WTC11 (cell line): Measurements from ENCODE around the gene TUG1. TPM values are rescaled to one million over a fixed set of nuclear protein-coding genes. Genes with fewer than 3 reads are reported as not detected.

Experiments used
- ATAC-seq: fragments of 200-7000 bp; cut with Tn5 transposase; 2 replicates; pipeline ENCODE4 v1.10.0; 2021; ENCODE audit warnings: mild to moderate bottlenecking, moderate library complexity
- CTCF ChIA-PET: fragments of 300-600 bp; sonication (Branson Sonifier 250); formaldehyde crosslinking; loops from one replicate; lab custom pipeline; 2021; ENCODE audit warnings: antibody characterized with exemption; lab: Charles Lee
- POLR2A ChIA-PET: fragments of 350-600 bp; sonication (Branson Sonifier 250); formaldehyde crosslinking; loops from one replicate; lab custom pipeline; 2021; ENCODE audit warnings: antibody characterized with exemption; lab: Charles Lee
- DNase-seq: peaks from one replicate; pipeline ENCODE4 v3.0.0; 2021; ENCODE audit warnings: low spot score
- H3K27ac Mint-ChIP-seq: 2 replicates; pipeline ENCODE4 v1.8.0; 2021; ENCODE audit warnings: mixed read lengths
- H3K27me3 Mint-ChIP-seq: 2 replicates; pipeline ENCODE4 v1.8.0; 2021; ENCODE audit warnings: low read depth, mild to moderate bottlenecking, moderate library complexity, mixed read lengths
- H3K36me3 Mint-ChIP-seq: 2 replicates; pipeline ENCODE4 v1.8.0; 2021; ENCODE audit warnings: mixed read lengths
- H3K4me1 Mint-ChIP-seq: 2 replicates; pipeline ENCODE4 v1.8.0; 2022; ENCODE audit warnings: mixed read lengths
- H3K4me3 Mint-ChIP-seq: 2 replicates; pipeline ENCODE4 v1.8.0; 2021; ENCODE audit warnings: mild to moderate bottlenecking, moderate library complexity, mixed read lengths
- H3K9me3 Mint-ChIP-seq: 2 replicates; pipeline ENCODE4 v1.8.0; 2021; ENCODE audit warnings: mixed read lengths
- AFF4 ChIP-seq: sonication (generic); formaldehyde crosslinking; IDR thresholded peaks from 2 replicates; pipeline ENCODE4 v1.8.1; 2023; ENCODE audit warnings: mild to moderate bottlenecking, missing genetic modification reagents, borderline replicate concordance
- AR ChIP-seq: fragments of 250-450 bp; sonication (Bioruptor Pico); IDR thresholded peaks from 2 replicates; pipeline ENCODE4 v1.9.0; 2021; ENCODE audit warnings: mild to moderate bottlenecking
- ATF6 ChIP-seq: sonication (generic); formaldehyde crosslinking; IDR thresholded peaks from 2 replicates; pipeline ENCODE4 v1.8.1; 2023; ENCODE audit warnings: mild to moderate bottlenecking, missing genetic modification reagents
- CDX4 ChIP-seq: fragments of 250-450 bp; sonication (Bioruptor Pico); IDR thresholded peaks from 2 replicates; pipeline ENCODE4 v1.9.0; 2021; ENCODE audit warnings: moderate library complexity, mild to moderate bottlenecking, inconsistent platforms, borderline replicate concordance
- E2F4 ChIP-seq: sonication (generic); formaldehyde crosslinking; IDR thresholded peaks from 2 replicates; pipeline ENCODE4 v1.8.1; 2022; ENCODE audit warnings: low read depth, mild to moderate bottlenecking, moderate library complexity, missing genetic modification reagents, borderline replicate concordance
- EMX1 ChIP-seq: fragments of 250-450 bp; sonication (Bioruptor Pico); IDR thresholded peaks from 2 replicates; pipeline ENCODE4 v1.8.0; 2021; ENCODE audit warnings: mild to moderate bottlenecking
- ETV6 ChIP-seq: sonication (generic); formaldehyde crosslinking; IDR thresholded peaks from 2 replicates; pipeline ENCODE4 v1.8.1; 2022; ENCODE audit warnings: mild to moderate bottlenecking, missing genetic modification reagents
- FOXK1 ChIP-seq: sonication (generic); formaldehyde crosslinking; IDR thresholded peaks from 2 replicates; pipeline ENCODE4 v1.8.0; 2022; ENCODE audit warnings: mild to moderate bottlenecking, moderate library complexity, missing genetic modification reagents
- GABPB1 ChIP-seq: sonication (generic); formaldehyde crosslinking; IDR thresholded peaks from 2 replicates; pipeline ENCODE4 v1.8.1; 2023; ENCODE audit warnings: mild to moderate bottlenecking, missing genetic modification reagents
- MXD4 ChIP-seq: fragments of 250-450 bp; sonication (Bioruptor Pico); IDR thresholded peaks from 2 replicates; pipeline ENCODE4 v1.8.0; 2021; ENCODE audit warnings: mild to moderate bottlenecking, moderate library complexity, borderline replicate concordance
- NR1H2 ChIP-seq: sonication (generic); formaldehyde crosslinking; IDR thresholded peaks from 2 replicates; pipeline ENCODE4 v1.9.0; 2021; ENCODE audit warnings: mild to moderate bottlenecking, moderate library complexity, missing genetic modification reagents
- OVOL2 ChIP-seq: fragments of 250-450 bp; sonication (Bioruptor Pico); IDR thresholded peaks from 2 replicates; pipeline ENCODE4 v1.9.0; 2021; ENCODE audit warnings: mild to moderate bottlenecking, borderline replicate concordance
- SOX15 ChIP-seq: fragments of 250-450 bp; sonication (Bioruptor Pico); IDR thresholded peaks from 2 replicates; pipeline ENCODE4 v1.9.0; 2021; ENCODE audit warnings: mild to moderate bottlenecking
- ZNF219 ChIP-seq: sonication (generic); formaldehyde crosslinking; IDR thresholded peaks from 2 replicates; pipeline ENCODE4 v1.8.0; 2023; ENCODE audit warnings: missing genetic modification reagents, mild to moderate bottlenecking, borderline replicate concordance
- ZNF512 ChIP-seq: sonication (generic); formaldehyde crosslinking; IDR thresholded peaks from 2 replicates; pipeline ENCODE4 v1.8.1; 2022; ENCODE audit warnings: missing genetic modification reagents, borderline replicate concordance
- total RNA-seq: library from RNA; stranded (reverse); gene quantifications from 3 replicates; pipeline ENCODE4 v1.2.3, GENCODE V29; 2021

The TUG1 gene
- total RNA-seq, 1 experiment from 2014 or later, result 105 TPM

- Mint-ChIP-seq H3K4me1 (0 out of 2 replicates have a peak, but pooled peaks cover 4% of the 10 kb centered on the region), H3K9me3 (no peaks in the 10 kb centered on the region), H3K27ac (no peak overlapping the region), H3K4me3 (no peak overlapping the region), H3K36me3 (peaks cover 52% of the 10 kb centered on the region), H3K27me3 (no peaks in the 10 kb centered on the region)
- TF ChIP-seq SOX15 (CRISPR knock-in tag), result no peak
- no peak for TF ChIP-seq MXD4 (CRISPR knock-in tag)
- DNase-seq (no peak), ATAC-seq (no peak)
- ChIA-PET POLR2A (no interaction called here), CTCF (no interaction called here)
Measured at GRCh38 chr22:30925667-30926066, 43.4 kb upstream of the TUG1 start.

- H3K9me3 Mint-ChIP-seq, result no peaks in the 10 kb centered on the region
- H3K27ac Mint-ChIP-seq, result no peak overlapping the region
- no peaks in the 10 kb centered on the region for H3K4me1 Mint-ChIP-seq
- CTCF ChIA-PET, result interaction anchor here (0.7 kb wide), 1 partner anchor 9 kb away, joined by 3 read pairs; no protein-coding TSS in a partner anchor
- POLR2A ChIA-PET, result interaction anchor here (0.6 kb wide), 1 partner anchor 12 kb away, joined by 5 read pairs; no protein-coding TSS in a partner anchor
- DNase-seq (no peak), ATAC-seq (no peak)
- H3K27me3 Mint-ChIP-seq, result no peaks in the 10 kb centered on the region
- no peak for TF ChIP-seq E2F4 (CRISPR knock-in tag)
- TF ChIP-seq ZNF512, result no peak
- TF ChIP-seq GABPB1, result no peak
- no peak for TF ChIP-seq CDX4 (CRISPR knock-in tag)
- no peak for TF ChIP-seq ZNF219 (CRISPR knock-in tag)
- no peak for TF ChIP-seq OVOL2
- no peak for TF ChIP-seq FOXK1 (CRISPR knock-in tag)
- TF ChIP-seq ETV6 (CRISPR knock-in tag), result no peak
- TF ChIP-seq EMX1 (CRISPR knock-in tag), result no peak
- H3K36me3 Mint-ChIP-seq, result peaks cover 62% of the 10 kb centered on the region
- no peak overlapping the region for H3K4me3 Mint-ChIP-seq
Measured at GRCh38 chr22:30926706-30927105, 42.4 kb upstream of the TUG1 start.

GRCh38 chr22:30927806-30928205 is 41.3 kb upstream of the TUG1 start:
- no peaks in the 10 kb centered on the region for H3K9me3 Mint-ChIP-seq
- H3K4me1 Mint-ChIP-seq, result no peaks in the 10 kb centered on the region
- DNase-seq, result no peak
- ChIA-PET CTCF (no interaction called here), POLR2A (no interaction called here)
- H3K27me3 Mint-ChIP-seq, result no peaks in the 10 kb centered on the region
- TF ChIP-seq ATF6 (CRISPR knock-in tag) (no peak), AFF4 (CRISPR knock-in tag) (no peak), NR1H2 (CRISPR knock-in tag) (no peak), AR (CRISPR knock-in tag) (no peak)
- no peak for ATAC-seq
- no peak overlapping the region for H3K27ac Mint-ChIP-seq
- H3K4me3 Mint-ChIP-seq, result no peak overlapping the region
- peaks cover 72% of the 10 kb centered on the region for H3K36me3 Mint-ChIP-seq
